Gastrocnemius medialis (tissue), 4 donors: Measurements from ENCODE around the gene ZNF576. TPM values are rescaled to one million over a fixed set of nuclear protein-coding genes. Genes with fewer than 3 reads are reported as not detected.

Experiments used
- ATAC-seq, 2 donors: fragments of 150-250 bp; one replicate each; pipeline ENCODE4 v1.9.1; 2016
- DNase-seq, 2 donors: peaks; one replicate each; pipeline ENCODE4 v3.0.0-alpha.2; 2019
- H3K27ac ChIP-seq, 4 donors: fragments of 200-600 bp; sonication (generic); 1 replicate in 1 of 4; 2 replicates in 3 of 4; pipeline ENCODE4 v1.5.1; 2016 to 2018; ENCODE audit warnings: mild to moderate bottlenecking in 2 of 4, moderate library complexity in 1 of 4
- H3K27me3 ChIP-seq, 3 donors: fragments of 200-600 bp; sonication (generic) in 2 of 3; 1 replicate in 1 of 3; 2 replicates in 2 of 3; pipeline versions ENCODE4 v1.5.1 to v1.6.0; 2016 to 2019; ENCODE audit warnings: mild to moderate bottlenecking in 1 of 3, moderate library complexity in 1 of 3
- H3K36me3 ChIP-seq, 2 donors: fragments of 200-600 bp; sonication (generic) in 1 of 2; one replicate each; pipeline ENCODE4 v1.5.1; 2017 to 2018
- H3K4me1 ChIP-seq, 2 donors: fragments of 200-600 bp; sonication (generic) in 1 of 2; one replicate each; pipeline ENCODE4 v1.5.1; 2016 to 2017; ENCODE audit warnings: mild to moderate bottlenecking in 2 of 2
- H3K4me3 ChIP-seq, 4 donors: fragments of 200-600 bp; sonication (generic) in 3 of 4; 1 replicate in 1 of 4; 2 replicates in 3 of 4; pipeline ENCODE4 v1.5.1; 2016 to 2019; ENCODE audit warnings: mild to moderate bottlenecking in 2 of 4
- H3K9me3 ChIP-seq, 3 donors: fragments of 200-600 bp; sonication (generic) in 2 of 3; 1 replicate in 1 of 3; 2 replicates in 2 of 3; pipeline ENCODE4 v1.5.1; 2016 to 2019
- CTCF ChIP-seq, 5 experiments: fragments of 450-650 bp in 3 of 5; fragments of 200-600 bp in 2 of 5; sonication (generic) in 2 of 5; IDR thresholded peaks in 4 of 5; conservative IDR thresholded peaks in 1 of 5; 1 replicate in 4 of 5; 2 replicates in 1 of 5; pipeline ENCODE4 v1.5.1; 2016 to 2019; ENCODE audit warnings: antibody characterized with exemption in 5 of 5, mild to moderate bottlenecking in 3 of 5, moderate library complexity in 3 of 5
- POLR2A ChIP-seq, 2 donors: fragments of 450-650 bp; IDR thresholded peaks; one replicate each; pipeline ENCODE4 v1.6.1; 2017; ENCODE audit warnings: antibody characterized with exemption in 2 of 2, mild to moderate bottlenecking in 2 of 2, moderate library complexity in 2 of 2
- in situ Hi-C, 4 donors: fragments of 200-750 bp; cut with MboI; loops; one replicate each; pipeline versions ENCODE4 v1.15.0 to v1.8.0; 2017; ENCODE audit warnings: low sequenced_read_pairs in 4 of 4
- intact Hi-C: fragments of 100-400 bp; cut with DNase I; formaldehyde crosslinking; loops from one replicate; pipeline ENCODE4 v1.15.1; 2023; ENCODE audit warnings: low total_unique reads
- total RNA-seq, 4 donors: library from RNA; depleted of rRNA; stranded (reverse); fragments of >200 nt; gene quantifications; one replicate each; pipeline versions ENCODE4 v1.1.0 to v1.2.3, GENCODE V29; 2016

Gene ZNF576
- total RNA-seq, 4 donors from 2014 or later: 6.9 to 19.8 (median 11.6) TPM

- no peak for TF ChIP-seq POLR2A (IDR thresholded peaks at IDR 0.05)
- no peak for TF ChIP-seq CTCF (IDR thresholded peaks at IDR 0.05 in 4 of 5, conservative IDR thresholded peaks at IDR 0.05 in 1 of 5)
- H3K27me3 ChIP-seq: no peaks in the 10 kb centered on the region
- in situ Hi-C loops: no loop called here
Measured at GRCh38 chr19:43606569-43607229, 10.3 kb downstream of the ZNF576 start.

GRCh38 chr19:43607238-43608205 is 11.1 kb downstream of the ZNF576 start:
- Histone ChIP-seq H3K36me3 (peaks cover 0 to 4% of the 10 kb centered on the region in 2 donors), H3K27ac (peak overlapping the region in 1 of 4 donors; percentile 46), H3K27me3 (no peaks in the 10 kb centered on the region), H3K9me3 (no peaks in the 10 kb centered on the region), H3K4me1 (no peaks in the 10 kb centered on the region), H3K4me3 (no peak overlapping the region)
- intact Hi-C loops (no loop called here), in situ Hi-C loops (no loop called here)
- TF ChIP-seq CTCF (IDR thresholded peaks at IDR 0.05 in 4 of 5, conservative IDR thresholded peaks at IDR 0.05 in 1 of 5): no peak
- no peak for TF ChIP-seq POLR2A (IDR thresholded peaks at IDR 0.05)
- DNase-seq (no peak), ATAC-seq (no peak)

More at GRCh38 chr19:43606569-43607229, 10.3 kb downstream of the ZNF576 start:
- Histone ChIP-seq H3K4me3 (no peak overlapping the region), H3K36me3 (peaks cover 0 to 7% of the 10 kb centered on the region in 2 donors), H3K4me1 (no peaks in the 10 kb centered on the region), H3K27ac (peak overlapping the region in 1 of 4 donors; percentile 46), H3K9me3 (no peaks in the 10 kb centered on the region)
- DNase-seq: no peak
- no peak for ATAC-seq
- intact Hi-C loops: no loop called here

- H3K27me3 ChIP-seq: no peaks in the 10 kb centered on the region
- H3K36me3 ChIP-seq: peaks cover 0 to 16% of the 10 kb centered on the region in 2 donors
- TF ChIP-seq POLR2A (IDR thresholded peaks at IDR 0.05) (no peak), CTCF (IDR thresholded peaks at IDR 0.05 in 4 of 5, conservative IDR thresholded peaks at IDR 0.05 in 1 of 5) (no peak)
- no peak overlapping the region for H3K27ac ChIP-seq
- DNase-seq (no peak), ATAC-seq (no peak)
- no peaks in the 10 kb centered on the region for H3K4me1 ChIP-seq
- H3K9me3 ChIP-seq: no peaks in the 10 kb centered on the region
- intact Hi-C loops: no loop called here
- in situ Hi-C loops: no loop called here
- no peak overlapping the region for H3K4me3 ChIP-seq
Measured at GRCh38 chr19:43609872-43610271, 13.5 kb downstream of the ZNF576 start.

- Histone ChIP-seq H3K4me1 (no peaks in the 10 kb centered on the region), H3K27ac (no peak overlapping the region), H3K4me3 (no peak overlapping the region), H3K36me3 (peaks cover 0 to 16% of the 10 kb centered on the region in 2 donors), H3K27me3 (no peaks in the 10 kb centered on the region), H3K9me3 (no peaks in the 10 kb centered on the region)
- TF ChIP-seq POLR2A (IDR thresholded peaks at IDR 0.05) (no peak), CTCF (IDR thresholded peaks at IDR 0.05 in 4 of 5, conservative IDR thresholded peaks at IDR 0.05 in 1 of 5) (no peak)
- DNase-seq: no peak
- no peak for ATAC-seq
- in situ Hi-C loops (no loop called here), intact Hi-C loops (no loop called here)
Measured at GRCh38 chr19:43610493-43610892, 14.1 kb downstream of the ZNF576 start.
